GM04504 (cell line): ENCODE data around the gene SSR2.
A peak's percentile ranks its signal among the peaks of the same experiment; 100 is the strongest.

Experiments used
- DNase-seq: peaks from one replicate; pipeline ENCODE4 v3.0.0-alpha.2; 2012; ENCODE audit warnings: low read depth

The SSR2 gene

GRCh38 chr1:155973723-155974122 is 47.0 kb downstream of the SSR2 start:
- no peak for DNase-seq

GRCh38 chr1:155971910-155972809 is 48.6 kb downstream of the SSR2 start:
- no peak for DNase-seq

GRCh38 chr1:155970531-155971167 is 50.1 kb downstream of the SSR2 start:
- no peak for DNase-seq

- DNase-seq = no peak
Observed at GRCh38 chr1:155969377-155969791, 51.4 kb downstream of the SSR2 start.

- DNase-seq = no peak
Observed at GRCh38 chr1:155968670-155969069, 52.1 kb downstream of the SSR2 start.

GRCh38 chr1:155968051-155968400 is 52.7 kb downstream of the SSR2 start:
- no peak for DNase-seq

- DNase-seq = no peak
Observed at GRCh38 chr1:155967341-155968050, 53.3 kb downstream of the SSR2 start.

- no peak for DNase-seq
Observed at GRCh38 chr1:155966750-155967149, 54.0 kb downstream of the SSR2 start.

- DNase-seq = no peak
Observed at GRCh38 chr1:155966135-155966534, 54.6 kb downstream of the SSR2 start.

GRCh38 chr1:155964193-155964592 is 56.6 kb downstream of the SSR2 start:
- DNase-seq = no peak

GRCh38 chr1:155962599-155963211 is 58.0 kb downstream of the SSR2 start:
- DNase-seq = no peak

GRCh38 chr1:155961937-155962336 is 58.8 kb downstream of the SSR2 start:
- DNase-seq = peak; percentile 93

- DNase-seq = no peak
Observed at GRCh38 chr1:155960081-155960745, 60.5 kb downstream of the SSR2 start.
